Measurements from ENCODE around the gene ELMO1. TPM values are rescaled to one million over a fixed set of nuclear protein-coding genes. Genes with fewer than 3 reads are reported as not detected.

The ELMO1 gene
- total and polyA plus RNA-seq, 4 donors, result 6.7 to 51.5 (median 14.8) TPM

- Histone ChIP-seq H3K9me3 (ENCODE audit: control insufficient read depth in 4 of 4, low read length in 3 of 4) (no peaks in the 10 kb centered on the region), H3K27ac (ENCODE audit: low read depth in 1 of 2, low read length in 2 of 2) (no peak overlapping the region), H3K27me3 (ENCODE audit: control insufficient read depth in 4 of 4, insufficient read depth in 4 of 4, low read length in 3 of 4) (no peaks in the 10 kb centered on the region), H3K4me1 (ENCODE audit: control insufficient read depth in 4 of 4, insufficient read depth in 4 of 4, low read length in 3 of 4) (peaks cover 0 to 17% (median 3%) of the 10 kb centered on the region in 4 donors), H3K4me3 (ENCODE audit: low read depth in 1 of 3, low read length in 3 of 3) (no peak overlapping the region), H3K9ac (ENCODE audit: low read depth in 1 of 2, low read length in 2 of 2) (no peak overlapping the region), H3K36me3 (ENCODE audit: control insufficient read depth in 4 of 4, insufficient read depth in 3 of 4, low read depth in 1 of 4, low read length in 3 of 4) (no peaks in the 10 kb centered on the region)
- WGBS, result 93% methylated on average over 2 of the region's 2 CpGs
- no peak for TF ChIP-seq RAD21 (IDR thresholded peaks at IDR 0.05)
- TF ChIP-seq JUND (IDR thresholded peaks at IDR 0.05), result no peak
- TF ChIP-seq HNF4G (IDR thresholded peaks at IDR 0.05), result no peak
- no peak for TF ChIP-seq MAX (IDR thresholded peaks at IDR 0.05)
- DNase-seq (ENCODE audit: low spot score), result no peak
Measured at GRCh38 chr7:37360484-37360883, 88.2 kb downstream of the ELMO1 start.

GRCh38 chr7:37359662-37360444 is 88.8 kb downstream of the ELMO1 start:
- 75% methylated on average over 11 of the region's 11 CpGs for whole genome bisulfite sequencing
- no peak for DNase-seq (ENCODE audit: low spot score)
- peak; percentile 22 for TF ChIP-seq YY1 (IDR thresholded peaks at IDR 0.05)
- peak in 1 of 2 donors; percentile 47 for TF ChIP-seq RXRA (IDR thresholded peaks at IDR 0.05)
- TF ChIP-seq RAD21 (IDR thresholded peaks at IDR 0.05), result peak; percentile 8 to 21
- no peak for TF ChIP-seq HNF4G (IDR thresholded peaks at IDR 0.05)
- peak; percentile 16 to 19 for TF ChIP-seq HNF4A (conservative IDR thresholded peaks at IDR 0.05)
- H3K27me3 ChIP-seq (ENCODE audit: control insufficient read depth in 4 of 4, insufficient read depth in 4 of 4, low read length in 3 of 4), result no peaks in the 10 kb centered on the region
- no peaks in the 10 kb centered on the region for H3K9me3 ChIP-seq (ENCODE audit: control insufficient read depth in 4 of 4, low read length in 3 of 4)
- H3K27ac ChIP-seq (ENCODE audit: low read depth in 1 of 2, low read length in 2 of 2), result no peak overlapping the region
- H3K4me1 ChIP-seq (ENCODE audit: control insufficient read depth in 4 of 4, insufficient read depth in 4 of 4, low read length in 3 of 4), result peaks cover 5 to 23% (median 6%) of the 10 kb centered on the region in 4 donors
- H3K36me3 ChIP-seq (ENCODE audit: control insufficient read depth in 4 of 4, insufficient read depth in 3 of 4, low read depth in 1 of 4, low read length in 3 of 4), result no peaks in the 10 kb centered on the region
- no peak overlapping the region for H3K9ac ChIP-seq (ENCODE audit: low read depth in 1 of 2, low read length in 2 of 2)
- no peak overlapping the region for H3K4me3 ChIP-seq (ENCODE audit: low read depth in 1 of 3, low read length in 3 of 3)

DNA sequence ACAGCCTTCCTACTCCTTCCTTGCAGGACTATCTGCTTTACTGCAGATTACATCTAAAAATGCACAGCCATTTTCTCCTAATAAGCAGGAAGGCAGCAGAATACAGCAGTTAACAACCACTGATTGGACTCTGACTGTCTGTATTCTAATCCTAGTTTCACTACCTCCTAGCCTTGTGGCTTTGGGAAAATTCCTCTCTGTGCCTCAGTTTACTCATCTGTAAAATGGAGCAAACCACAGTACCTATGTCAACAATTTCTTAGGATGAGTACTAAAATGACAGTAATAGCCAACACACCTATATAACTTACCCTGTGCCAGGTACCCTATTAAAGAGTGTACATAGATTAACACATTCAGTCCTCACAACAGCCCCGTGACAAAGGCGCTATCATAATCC is 89.5 kb downstream of the ELMO1 start:
- TF ChIP-seq JUND (IDR thresholded peaks at IDR 0.05), result no peak
- Histone ChIP-seq H3K27me3 (ENCODE audit: control insufficient read depth in 4 of 4, insufficient read depth in 4 of 4, low read length in 3 of 4) (no peaks in the 10 kb centered on the region), H3K9me3 (ENCODE audit: control insufficient read depth in 4 of 4, low read length in 3 of 4) (no peaks in the 10 kb centered on the region), H3K9ac (ENCODE audit: low read depth in 1 of 2, low read length in 2 of 2) (no peak overlapping the region), H3K36me3 (ENCODE audit: control insufficient read depth in 4 of 4, insufficient read depth in 3 of 4, low read depth in 1 of 4, low read length in 3 of 4) (no peaks in the 10 kb centered on the region), H3K27ac (ENCODE audit: low read depth in 1 of 2, low read length in 2 of 2) (no peak overlapping the region), H3K4me1 (ENCODE audit: control insufficient read depth in 4 of 4, insufficient read depth in 4 of 4, low read length in 3 of 4) (peaks cover 6 to 28% (median 9%) of the 10 kb centered on the region in 4 donors), H3K4me3 (ENCODE audit: low read depth in 1 of 3, low read length in 3 of 3) (no peak overlapping the region)
- no peak for DNase-seq (ENCODE audit: low spot score)
- WGBS, result 97% methylated on average over 2 of the region's 2 CpGs

DNA sequence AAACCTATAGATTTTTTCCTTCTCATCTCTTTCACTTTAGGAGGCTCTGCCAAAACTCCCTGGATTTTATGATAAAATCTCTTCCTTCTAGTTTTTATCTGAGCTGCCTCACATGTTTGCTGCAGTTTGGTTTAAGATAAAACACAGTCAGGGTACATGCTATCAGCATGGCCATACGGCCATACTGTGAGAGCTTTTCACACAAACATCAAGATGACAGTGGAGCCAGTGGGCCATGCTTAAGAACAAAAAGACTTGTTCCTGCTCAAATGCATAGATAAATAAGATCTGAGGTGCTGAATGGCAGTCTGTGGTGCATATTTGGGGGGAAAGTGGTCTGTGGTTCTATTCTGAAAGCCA is 91.0 kb downstream of the ELMO1 start:
- H3K27me3 ChIP-seq (ENCODE audit: control insufficient read depth in 4 of 4, insufficient read depth in 4 of 4, low read length in 3 of 4), result no peaks in the 10 kb centered on the region
- H3K4me1 ChIP-seq (ENCODE audit: control insufficient read depth in 4 of 4, insufficient read depth in 4 of 4, low read length in 3 of 4), result peaks cover 6 to 31% (median 9%) of the 10 kb centered on the region in 4 donors
- no peaks in the 10 kb centered on the region for H3K9me3 ChIP-seq (ENCODE audit: control insufficient read depth in 4 of 4, low read length in 3 of 4)
- H3K9ac ChIP-seq (ENCODE audit: low read depth in 1 of 2, low read length in 2 of 2), result no peak overlapping the region
- no peak for DNase-seq (ENCODE audit: low spot score)
- H3K4me3 ChIP-seq (ENCODE audit: low read depth in 1 of 3, low read length in 3 of 3), result no peak overlapping the region
- WGBS, result 79% methylated on average over 1 of the region's 1 CpG
- H3K27ac ChIP-seq (ENCODE audit: low read depth in 1 of 2, low read length in 2 of 2), result no peak overlapping the region
- peaks cover 0 to 4% (median 0%) of the 10 kb centered on the region in 4 donors for H3K36me3 ChIP-seq (ENCODE audit: control insufficient read depth in 4 of 4, insufficient read depth in 3 of 4, low read depth in 1 of 4, low read length in 3 of 4)
- TF ChIP-seq, protein P1, sequence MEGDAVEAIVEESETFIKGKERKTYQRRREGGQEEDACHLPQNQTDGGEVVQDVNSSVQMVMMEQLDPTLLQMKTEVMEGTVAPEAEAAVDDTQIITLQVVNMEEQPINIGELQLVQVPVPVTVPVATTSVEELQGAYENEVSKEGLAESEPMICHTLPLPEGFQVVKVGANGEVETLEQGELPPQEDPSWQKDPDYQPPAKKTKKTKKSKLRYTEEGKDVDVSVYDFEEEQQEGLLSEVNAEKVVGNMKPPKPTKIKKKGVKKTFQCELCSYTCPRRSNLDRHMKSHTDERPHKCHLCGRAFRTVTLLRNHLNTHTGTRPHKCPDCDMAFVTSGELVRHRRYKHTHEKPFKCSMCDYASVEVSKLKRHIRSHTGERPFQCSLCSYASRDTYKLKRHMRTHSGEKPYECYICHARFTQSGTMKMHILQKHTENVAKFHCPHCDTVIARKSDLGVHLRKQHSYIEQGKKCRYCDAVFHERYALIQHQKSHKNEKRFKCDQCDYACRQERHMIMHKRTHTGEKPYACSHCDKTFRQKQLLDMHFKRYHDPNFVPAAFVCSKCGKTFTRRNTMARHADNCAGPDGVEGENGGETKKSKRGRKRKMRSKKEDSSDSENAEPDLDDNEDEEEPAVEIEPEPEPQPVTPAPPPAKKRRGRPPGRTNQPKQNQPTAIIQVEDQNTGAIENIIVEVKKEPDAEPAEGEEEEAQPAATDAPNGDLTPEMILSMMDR (IDR thresholded peaks at IDR 0.05; ENCODE audit: low read depth, low read length, missing input control), result no peak
- no peak for TF ChIP-seq HNF4A (conservative IDR thresholded peaks at IDR 0.05)
- no peak for TF ChIP-seq HNF4G (IDR thresholded peaks at IDR 0.05)
- no peak for TF ChIP-seq ZBTB33 (IDR thresholded peaks at IDR 0.05)
- no peak for TF ChIP-seq JUND (IDR thresholded peaks at IDR 0.05)
- TF ChIP-seq, protein P2, sequence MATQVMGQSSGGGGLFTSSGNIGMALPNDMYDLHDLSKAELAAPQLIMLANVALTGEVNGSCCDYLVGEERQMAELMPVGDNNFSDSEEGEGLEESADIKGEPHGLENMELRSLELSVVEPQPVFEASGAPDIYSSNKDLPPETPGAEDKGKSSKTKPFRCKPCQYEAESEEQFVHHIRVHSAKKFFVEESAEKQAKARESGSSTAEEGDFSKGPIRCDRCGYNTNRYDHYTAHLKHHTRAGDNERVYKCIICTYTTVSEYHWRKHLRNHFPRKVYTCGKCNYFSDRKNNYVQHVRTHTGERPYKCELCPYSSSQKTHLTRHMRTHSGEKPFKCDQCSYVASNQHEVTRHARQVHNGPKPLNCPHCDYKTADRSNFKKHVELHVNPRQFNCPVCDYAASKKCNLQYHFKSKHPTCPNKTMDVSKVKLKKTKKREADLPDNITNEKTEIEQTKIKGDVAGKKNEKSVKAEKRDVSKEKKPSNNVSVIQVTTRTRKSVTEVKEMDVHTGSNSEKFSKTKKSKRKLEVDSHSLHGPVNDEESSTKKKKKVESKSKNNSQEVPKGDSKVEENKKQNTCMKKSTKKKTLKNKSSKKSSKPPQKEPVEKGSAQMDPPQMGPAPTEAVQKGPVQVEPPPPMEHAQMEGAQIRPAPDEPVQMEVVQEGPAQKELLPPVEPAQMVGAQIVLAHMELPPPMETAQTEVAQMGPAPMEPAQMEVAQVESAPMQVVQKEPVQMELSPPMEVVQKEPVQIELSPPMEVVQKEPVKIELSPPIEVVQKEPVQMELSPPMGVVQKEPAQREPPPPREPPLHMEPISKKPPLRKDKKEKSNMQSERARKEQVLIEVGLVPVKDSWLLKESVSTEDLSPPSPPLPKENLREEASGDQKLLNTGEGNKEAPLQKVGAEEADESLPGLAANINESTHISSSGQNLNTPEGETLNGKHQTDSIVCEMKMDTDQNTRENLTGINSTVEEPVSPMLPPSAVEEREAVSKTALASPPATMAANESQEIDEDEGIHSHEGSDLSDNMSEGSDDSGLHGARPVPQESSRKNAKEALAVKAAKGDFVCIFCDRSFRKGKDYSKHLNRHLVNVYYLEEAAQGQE (IDR thresholded peaks at IDR 0.05), result no peak
- no peak for TF ChIP-seq NR2F2 (IDR thresholded peaks at IDR 0.05)
- TF ChIP-seq, protein P3, sequence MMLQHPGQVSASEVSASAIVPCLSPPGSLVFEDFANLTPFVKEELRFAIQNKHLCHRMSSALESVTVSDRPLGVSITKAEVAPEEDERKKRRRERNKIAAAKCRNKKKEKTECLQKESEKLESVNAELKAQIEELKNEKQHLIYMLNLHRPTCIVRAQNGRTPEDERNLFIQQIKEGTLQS (IDR thresholded peaks at IDR 0.05), result no peak
- TF ChIP-seq MAX (IDR thresholded peaks at IDR 0.05), result no peak
- no peak for TF ChIP-seq FOXA2 (IDR thresholded peaks at IDR 0.05)
- TF ChIP-seq RAD21 (IDR thresholded peaks at IDR 0.05), result no peak
- TF ChIP-seq EGR1 (IDR thresholded peaks at IDR 0.05; ENCODE audit: low read depth in 2 of 2), result no peak

Measured in liver (tissue), 9 donors.